Endothelial cell (in vitro differentiated cells): ENCODE measurements around the gene GMDS. TPM values are rescaled to one million over a fixed set of nuclear protein-coding genes. Genes with fewer than 3 reads are reported as not detected.

ENCODE experiments used
- DNase-seq: peaks from one replicate; pipeline ENCODE4 v3.0.0; 2021; ENCODE audit warnings: low spot score
- H3K27ac Mint-ChIP-seq: one replicate; pipeline ENCODE4 v1.8.0; 2021; ENCODE audit warnings: mixed read lengths, inconsistent platforms; ENCODE audit not compliant: unreplicated experiment
- H3K27me3 Mint-ChIP-seq: one replicate; pipeline ENCODE4 v1.8.0; 2021; ENCODE audit warnings: mild to moderate bottlenecking, moderate library complexity, mixed read lengths, inconsistent platforms; ENCODE audit not compliant: unreplicated experiment
- H3K36me3 Mint-ChIP-seq: one replicate; pipeline ENCODE4 v1.8.0; 2021; ENCODE audit warnings: mild to moderate bottlenecking, low read depth, mixed read lengths, inconsistent platforms; ENCODE audit not compliant: unreplicated experiment
- H3K4me1 Mint-ChIP-seq: one replicate; pipeline ENCODE4 v1.8.0; 2021; ENCODE audit warnings: mild to moderate bottlenecking, mixed read lengths, inconsistent platforms; ENCODE audit not compliant: unreplicated experiment
- H3K4me3 Mint-ChIP-seq: one replicate; pipeline ENCODE4 v1.8.0; 2021; ENCODE audit warnings: mild to moderate bottlenecking, mixed read lengths, inconsistent platforms; ENCODE audit not compliant: unreplicated experiment
- H3K9me3 Mint-ChIP-seq: one replicate; pipeline ENCODE4 v1.8.0; 2021; ENCODE audit warnings: mixed read lengths, inconsistent platforms; ENCODE audit not compliant: unreplicated experiment
- total RNA-seq: library from RNA; stranded (reverse); fragmentation: NEBNext Ultra II Directional; extraction: Animal tissue kit (Norgen Biotek cat#: 25700); gene quantifications from one replicate; pipeline ENCODE4 v1.2.1, GENCODE V29; 2021; ENCODE audit not compliant: unreplicated experiment
- TF ChIP-seq, protein P1 (sequence below): fragments of 200-600 bp; sonication (generic); IDR thresholded peaks from one replicate; pipeline ENCODE4 v1.5.0; 2021; ENCODE audit warnings: antibody characterized with exemption; ENCODE audit not compliant: unreplicated experiment

GMDS gene
- total RNA-seq, 1 donor from 2014 or later = 36.0 TPM

GRCh38 chr6:1965596-1966224 is 279.7 kb downstream of the GMDS start:
- Mint-ChIP-seq H3K36me3 (no peaks in the 10 kb centered on the region), H3K27ac (no peak overlapping the region), H3K9me3 (no peaks in the 10 kb centered on the region), H3K4me1 (peaks cover 13% of the 10 kb centered on the region), H3K4me3 (no peak overlapping the region), H3K27me3 (peaks cover 2% of the 10 kb centered on the region)
- TF ChIP-seq, protein P1, sequence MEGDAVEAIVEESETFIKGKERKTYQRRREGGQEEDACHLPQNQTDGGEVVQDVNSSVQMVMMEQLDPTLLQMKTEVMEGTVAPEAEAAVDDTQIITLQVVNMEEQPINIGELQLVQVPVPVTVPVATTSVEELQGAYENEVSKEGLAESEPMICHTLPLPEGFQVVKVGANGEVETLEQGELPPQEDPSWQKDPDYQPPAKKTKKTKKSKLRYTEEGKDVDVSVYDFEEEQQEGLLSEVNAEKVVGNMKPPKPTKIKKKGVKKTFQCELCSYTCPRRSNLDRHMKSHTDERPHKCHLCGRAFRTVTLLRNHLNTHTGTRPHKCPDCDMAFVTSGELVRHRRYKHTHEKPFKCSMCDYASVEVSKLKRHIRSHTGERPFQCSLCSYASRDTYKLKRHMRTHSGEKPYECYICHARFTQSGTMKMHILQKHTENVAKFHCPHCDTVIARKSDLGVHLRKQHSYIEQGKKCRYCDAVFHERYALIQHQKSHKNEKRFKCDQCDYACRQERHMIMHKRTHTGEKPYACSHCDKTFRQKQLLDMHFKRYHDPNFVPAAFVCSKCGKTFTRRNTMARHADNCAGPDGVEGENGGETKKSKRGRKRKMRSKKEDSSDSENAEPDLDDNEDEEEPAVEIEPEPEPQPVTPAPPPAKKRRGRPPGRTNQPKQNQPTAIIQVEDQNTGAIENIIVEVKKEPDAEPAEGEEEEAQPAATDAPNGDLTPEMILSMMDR = no peak
- DNase-seq = no peak

DNA sequence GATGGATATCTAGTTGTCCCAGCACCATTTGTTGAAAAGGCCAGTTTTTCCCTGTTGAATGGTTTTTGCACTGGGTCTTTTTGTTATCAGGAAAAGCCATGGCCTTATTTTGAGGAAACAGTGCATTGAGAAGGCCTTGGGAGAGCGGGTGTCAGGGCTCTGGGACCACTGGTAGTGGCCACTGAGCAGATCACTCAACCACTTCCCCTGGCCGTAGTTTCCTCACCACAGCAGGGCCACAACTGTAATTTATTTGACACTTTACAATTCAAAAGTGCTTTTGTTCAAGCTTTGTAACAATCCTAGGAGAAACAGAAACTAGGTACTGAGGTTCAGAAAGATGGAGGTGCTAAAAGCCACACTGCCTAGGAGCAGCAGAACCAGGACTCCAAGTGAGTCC is 281.8 kb downstream of the GMDS start:
- H3K9me3 Mint-ChIP-seq = no peaks in the 10 kb centered on the region
- no peaks in the 10 kb centered on the region for H3K36me3 Mint-ChIP-seq
- DNase-seq = no peak
- H3K27me3 Mint-ChIP-seq = no peaks in the 10 kb centered on the region
- H3K4me1 Mint-ChIP-seq = no peaks in the 10 kb centered on the region
- TF ChIP-seq, protein P1 = no peak
- no peak overlapping the region for H3K27ac Mint-ChIP-seq
- no peak overlapping the region for H3K4me3 Mint-ChIP-seq

DNA sequence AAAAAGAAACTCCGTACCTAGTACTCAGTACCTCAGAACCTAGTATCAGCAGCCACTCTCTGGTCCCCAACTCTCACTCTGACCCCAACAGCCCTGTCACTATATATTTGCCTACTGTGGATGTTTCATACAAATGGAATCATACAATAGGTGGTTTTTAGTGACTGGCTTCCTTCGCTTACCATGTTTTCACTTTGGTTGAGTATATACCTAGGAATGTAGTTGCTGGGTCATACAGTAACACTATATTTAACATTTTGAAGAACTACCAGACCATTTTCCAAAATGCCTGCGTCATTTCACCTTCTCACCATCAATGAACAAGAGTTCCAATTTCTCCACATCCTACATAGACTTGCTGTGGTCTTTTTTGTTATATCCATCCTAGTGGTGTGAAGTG is 283.2 kb downstream of the GMDS start:
- no peak for DNase-seq
- H3K9me3 Mint-ChIP-seq = no peaks in the 10 kb centered on the region
- TF ChIP-seq, protein P1 = no peak
- H3K36me3 Mint-ChIP-seq = no peaks in the 10 kb centered on the region
- H3K4me3 Mint-ChIP-seq = no peak overlapping the region
- no peaks in the 10 kb centered on the region for H3K27me3 Mint-ChIP-seq
- no peak overlapping the region for H3K27ac Mint-ChIP-seq
- H3K4me1 Mint-ChIP-seq = peaks cover 3% of the 10 kb centered on the region

GRCh38 chr6:1960486-1961142 is 284.8 kb downstream of the GMDS start:
- Mint-ChIP-seq H3K27me3 (no peaks in the 10 kb centered on the region), H3K9me3 (no peaks in the 10 kb centered on the region), H3K27ac (no peak overlapping the region), H3K4me1 (peaks cover 3% of the 10 kb centered on the region), H3K4me3 (no peak overlapping the region), H3K36me3 (no peaks in the 10 kb centered on the region)
- DNase-seq = no peak
- TF ChIP-seq, protein P1 = no peak

GRCh38 chr6:1958257-1958656 is 287.1 kb downstream of the GMDS start:
- no peak overlapping the region for H3K4me3 Mint-ChIP-seq
- no peaks in the 10 kb centered on the region for H3K9me3 Mint-ChIP-seq
- no peaks in the 10 kb centered on the region for H3K27me3 Mint-ChIP-seq
- H3K4me1 Mint-ChIP-seq = peaks cover 6% of the 10 kb centered on the region
- TF ChIP-seq, protein P1 = no peak
- no peak for DNase-seq
- no peaks in the 10 kb centered on the region for H3K36me3 Mint-ChIP-seq
- no peak overlapping the region for H3K27ac Mint-ChIP-seq
